Measurements from ENCODE around the gene SLAMF1. TPM values are rescaled to one million over a fixed set of nuclear protein-coding genes. Genes with fewer than 3 reads are reported as not detected.

The SLAMF1 gene
- total RNA-seq, 1 donor from 2014 or later, result not detected

- no peaks in the 10 kb centered on the region for H3K4me1 Mint-ChIP-seq
- no peak overlapping the region for H3K27ac Mint-ChIP-seq (ENCODE audit: unreplicated experiment)
- no peak overlapping the region for H3K4me3 Mint-ChIP-seq
- TF ChIP-seq CTCF (conservative IDR thresholded peaks at IDR 0.05), result peak; percentile 86
- H3K27me3 Mint-ChIP-seq (ENCODE audit: low read depth), result peaks cover 16% of the 10 kb centered on the region
- peak; percentile 22 for DNase-seq (ENCODE audit: low read depth, low spot score)
- peaks cover 7% of the 10 kb centered on the region for H3K9me3 Mint-ChIP-seq
- H3K36me3 Mint-ChIP-seq (ENCODE audit: low read depth), result peaks cover 5% of the 10 kb centered on the region
These were observed 39.7 kb downstream of the SLAMF1 start for GRCh38 chr1:160607011-160607671.

- H3K4me3 Mint-ChIP-seq, result no peak overlapping the region
- H3K27me3 Mint-ChIP-seq (ENCODE audit: low read depth), result peaks cover 16% of the 10 kb centered on the region
- no peaks in the 10 kb centered on the region for H3K4me1 Mint-ChIP-seq
- H3K36me3 Mint-ChIP-seq (ENCODE audit: low read depth), result peaks cover 5% of the 10 kb centered on the region
- peaks cover 10% of the 10 kb centered on the region for H3K9me3 Mint-ChIP-seq
- no peak overlapping the region for H3K27ac Mint-ChIP-seq (ENCODE audit: unreplicated experiment)
- TF ChIP-seq CTCF (conservative IDR thresholded peaks at IDR 0.05), result no peak
- no peak for DNase-seq (ENCODE audit: low read depth, low spot score)
These were observed 40.2 kb downstream of the SLAMF1 start for GRCh38 chr1:160606611-160607010.

- peaks cover 5% of the 10 kb centered on the region for H3K36me3 Mint-ChIP-seq (ENCODE audit: low read depth)
- H3K4me1 Mint-ChIP-seq, result no peaks in the 10 kb centered on the region
- no peak overlapping the region for H3K27ac Mint-ChIP-seq (ENCODE audit: unreplicated experiment)
- peaks cover 13% of the 10 kb centered on the region for H3K27me3 Mint-ChIP-seq (ENCODE audit: low read depth)
- TF ChIP-seq CTCF (conservative IDR thresholded peaks at IDR 0.05), result no peak
- H3K9me3 Mint-ChIP-seq, result peaks cover 15% of the 10 kb centered on the region
- DNase-seq (ENCODE audit: low read depth, low spot score), result no peak
- no peak overlapping the region for H3K4me3 Mint-ChIP-seq
These were observed 40.9 kb downstream of the SLAMF1 start for GRCh38 chr1:160605792-160606479.

GRCh38 chr1:160605205-160605604 is 41.6 kb downstream of the SLAMF1 start:
- Mint-ChIP-seq H3K4me1 (no peaks in the 10 kb centered on the region), H3K36me3 (ENCODE audit: low read depth) (peaks cover 5% of the 10 kb centered on the region), H3K27me3 (ENCODE audit: low read depth) (peaks cover 15% of the 10 kb centered on the region), H3K4me3 (no peak overlapping the region), H3K9me3 (peaks cover 18% of the 10 kb centered on the region), H3K27ac (ENCODE audit: unreplicated experiment) (no peak overlapping the region)
- no peak for DNase-seq (ENCODE audit: low read depth, low spot score)
- no peak for TF ChIP-seq CTCF (conservative IDR thresholded peaks at IDR 0.05)

GRCh38 chr1:160597705-160598104 is 49.1 kb downstream of the SLAMF1 start:
- H3K27me3 Mint-ChIP-seq (ENCODE audit: low read depth), result peaks cover 27% of the 10 kb centered on the region
- H3K4me1 Mint-ChIP-seq, result no peaks in the 10 kb centered on the region
- no peak for TF ChIP-seq CTCF (conservative IDR thresholded peaks at IDR 0.05)
- no peak for DNase-seq (ENCODE audit: low read depth, low spot score)
- peaks cover 3% of the 10 kb centered on the region for H3K36me3 Mint-ChIP-seq (ENCODE audit: low read depth)
- no peak overlapping the region for H3K4me3 Mint-ChIP-seq
- H3K27ac Mint-ChIP-seq (ENCODE audit: unreplicated experiment), result no peak overlapping the region
- peaks cover 24% of the 10 kb centered on the region for H3K9me3 Mint-ChIP-seq

Data from neural crest cell (in vitro differentiated cells).